Thyroid gland (tissue), 4 donors: ENCODE data around the gene FAM200C.

Experiments used
- POLR2A ChIP-seq, 2 donors: fragments of 450-650 bp; IDR thresholded peaks; one replicate each; pipeline ENCODE4 v1.6.1; 2017; ENCODE audit warnings: antibody characterized with exemption in 2 of 2, mild to moderate bottlenecking in 2 of 2, moderate library complexity in 1 of 2
- TF ChIP-seq, protein P1 (sequence below), 6 experiments: fragments of 200-600 bp in 3 of 6; fragments of 450-650 bp in 3 of 6; sonication (generic) in 3 of 6; IDR thresholded peaks; one replicate each; pipeline ENCODE4 v1.5.1; 2016 to 2019; ENCODE audit warnings: antibody characterized with exemption in 6 of 6, mild to moderate bottlenecking in 2 of 6, inconsistent platforms in 1 of 6, moderate library complexity in 1 of 6

DNA sequence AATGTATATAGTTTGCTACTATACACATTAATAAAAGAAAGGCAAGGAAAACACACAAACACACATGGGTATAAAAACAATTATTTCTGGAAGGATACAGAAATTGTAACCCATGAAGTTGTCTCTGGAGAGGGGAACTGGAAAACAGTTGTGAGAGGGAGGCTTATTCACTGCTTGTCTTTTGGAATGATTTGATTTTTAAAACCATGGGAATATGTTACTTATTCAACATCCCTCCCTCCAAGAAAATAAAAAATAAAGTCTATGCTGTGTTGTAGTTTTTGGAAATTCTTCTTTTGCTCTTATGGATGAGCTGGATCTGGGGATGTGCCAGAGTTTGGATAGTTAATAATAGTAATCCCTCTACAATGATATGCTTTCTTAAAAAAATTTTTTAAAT is 23.4 kb downstream of the FAM200C start:
- TF ChIP-seq, protein P1, sequence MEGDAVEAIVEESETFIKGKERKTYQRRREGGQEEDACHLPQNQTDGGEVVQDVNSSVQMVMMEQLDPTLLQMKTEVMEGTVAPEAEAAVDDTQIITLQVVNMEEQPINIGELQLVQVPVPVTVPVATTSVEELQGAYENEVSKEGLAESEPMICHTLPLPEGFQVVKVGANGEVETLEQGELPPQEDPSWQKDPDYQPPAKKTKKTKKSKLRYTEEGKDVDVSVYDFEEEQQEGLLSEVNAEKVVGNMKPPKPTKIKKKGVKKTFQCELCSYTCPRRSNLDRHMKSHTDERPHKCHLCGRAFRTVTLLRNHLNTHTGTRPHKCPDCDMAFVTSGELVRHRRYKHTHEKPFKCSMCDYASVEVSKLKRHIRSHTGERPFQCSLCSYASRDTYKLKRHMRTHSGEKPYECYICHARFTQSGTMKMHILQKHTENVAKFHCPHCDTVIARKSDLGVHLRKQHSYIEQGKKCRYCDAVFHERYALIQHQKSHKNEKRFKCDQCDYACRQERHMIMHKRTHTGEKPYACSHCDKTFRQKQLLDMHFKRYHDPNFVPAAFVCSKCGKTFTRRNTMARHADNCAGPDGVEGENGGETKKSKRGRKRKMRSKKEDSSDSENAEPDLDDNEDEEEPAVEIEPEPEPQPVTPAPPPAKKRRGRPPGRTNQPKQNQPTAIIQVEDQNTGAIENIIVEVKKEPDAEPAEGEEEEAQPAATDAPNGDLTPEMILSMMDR (IDR thresholded peaks at IDR 0.05), result no peak
- no peak for TF ChIP-seq POLR2A (IDR thresholded peaks at IDR 0.05)
